Measurements from ENCODE around the gene IRF8.
"Not testable (repeated sequence)": the region's sequence is repeated elsewhere in the genome, so short reads cannot be mapped to it uniquely, and the experiment has no call there.

Gene IRF8

GRCh38 chr16:85936816-85937215 lies 37.9 kb downstream of the IRF8 start:
- DNase-seq = no peak

GRCh38 chr16:85940214-85940613 lies 41.3 kb downstream of the IRF8 start:
- no peak for DNase-seq

DNA sequence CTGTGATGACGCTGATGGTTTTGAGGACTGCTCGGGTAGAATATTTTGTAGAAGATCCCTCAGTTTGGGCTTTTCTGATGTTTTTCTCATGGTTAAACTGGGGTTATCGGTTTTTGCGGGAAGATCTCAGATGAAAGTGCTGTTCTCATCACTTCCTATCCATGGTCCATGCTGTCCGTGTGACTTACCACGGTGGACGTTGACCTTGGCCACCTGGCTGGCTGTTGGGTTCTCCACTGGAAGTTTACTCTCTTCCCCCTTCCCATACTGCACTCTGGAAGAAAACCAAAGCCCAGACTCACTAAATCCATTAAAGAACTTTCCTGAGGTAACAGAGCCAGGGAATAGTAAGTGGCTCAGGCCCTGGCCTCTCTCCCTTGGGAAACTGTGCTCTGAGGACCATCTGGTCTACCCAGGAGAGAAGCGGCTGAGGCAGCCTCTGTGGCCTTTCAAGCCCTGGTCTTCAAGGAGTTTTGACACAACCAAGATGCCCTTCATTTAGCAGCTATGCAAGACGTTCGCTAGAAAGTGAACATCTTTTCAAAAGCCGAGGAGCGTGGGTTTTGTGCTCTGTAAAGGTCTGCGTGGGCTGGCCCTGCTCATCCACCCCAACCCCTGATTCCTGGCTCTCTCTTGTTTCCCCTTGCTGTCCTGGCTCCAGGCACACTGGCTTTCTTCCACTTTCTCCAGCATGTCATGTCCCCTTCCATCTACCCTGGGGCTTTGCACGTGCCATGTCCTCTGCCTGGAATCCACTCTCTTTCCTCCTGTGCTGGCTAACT lies 43.1 kb downstream of the IRF8 start:
- DNase-seq = no peak

DNA sequence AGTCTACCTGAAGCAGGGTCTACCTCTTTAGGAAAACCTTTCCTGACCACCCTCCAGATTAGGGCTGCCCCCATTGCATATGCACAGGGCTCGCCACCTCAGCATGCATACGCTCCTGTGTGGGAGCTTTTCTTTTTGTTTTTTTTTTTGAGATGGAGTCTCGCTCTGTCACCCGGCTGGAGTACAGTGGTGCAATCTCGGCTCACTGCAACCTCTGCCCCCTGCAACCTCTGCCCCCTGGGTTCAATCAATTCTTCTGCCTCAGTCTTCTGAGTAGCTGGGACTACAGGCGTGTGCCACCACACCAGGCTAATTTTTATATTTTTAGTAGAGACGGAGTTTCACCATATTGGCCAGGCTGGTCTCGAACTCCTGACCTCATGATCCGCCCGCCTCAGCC lies 43.7 kb downstream of the IRF8 start:
- not testable (repeated sequence) for DNase-seq

- DNase-seq = no peak
These were observed 44.7 kb downstream of the IRF8 start for GRCh38 chr16:85943711-85944110.

GRCh38 chr16:85944572-85945423 lies 45.8 kb downstream of the IRF8 start:
- DNase-seq = no peak

DNA sequence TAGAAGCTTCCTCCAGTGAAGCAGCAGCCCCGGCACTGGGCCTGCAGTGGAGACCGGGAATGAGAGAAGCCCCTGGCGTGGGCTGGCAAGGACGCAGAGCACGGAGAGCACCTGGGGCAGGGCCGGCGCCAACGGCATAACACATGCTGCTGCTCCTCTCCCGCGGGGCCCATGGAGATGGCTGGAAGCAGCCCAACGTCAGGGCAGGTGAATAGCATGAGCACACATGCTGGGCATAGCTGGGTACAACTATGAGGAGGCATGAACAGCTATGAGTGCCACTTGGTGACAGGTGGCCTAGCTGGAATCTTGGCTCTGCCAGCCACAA lies 46.4 kb downstream of the IRF8 start:
- DNase-seq = no peak

DNA sequence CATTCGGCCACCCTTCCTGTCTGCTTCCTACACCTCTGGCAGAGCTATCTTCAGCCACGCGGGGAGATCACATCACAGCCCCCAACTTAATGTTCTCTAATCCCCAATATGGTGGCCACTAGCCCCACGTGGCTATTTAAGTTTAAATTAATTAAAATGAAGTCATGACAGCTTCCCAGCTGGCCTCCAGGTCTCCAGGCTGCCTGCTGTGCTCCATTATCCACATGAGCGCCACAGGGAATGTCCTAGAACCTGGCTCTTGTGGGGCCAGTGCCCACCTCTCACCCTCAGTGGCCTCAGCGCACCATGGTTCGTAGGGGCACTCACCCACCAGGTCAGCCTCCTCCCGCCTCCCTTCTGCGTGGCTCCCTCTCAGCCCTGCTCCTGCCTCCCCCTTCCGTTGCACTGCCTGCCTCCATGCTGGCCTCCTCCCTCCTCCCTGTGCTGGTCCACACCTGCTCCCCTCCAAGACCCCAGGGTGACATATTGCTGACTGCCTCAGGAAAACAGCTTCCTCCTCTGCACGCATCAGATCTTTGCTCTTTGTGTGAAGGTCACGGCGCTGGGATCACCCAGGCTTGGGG lies 47.7 kb downstream of the IRF8 start:
- no peak for DNase-seq

DNA sequence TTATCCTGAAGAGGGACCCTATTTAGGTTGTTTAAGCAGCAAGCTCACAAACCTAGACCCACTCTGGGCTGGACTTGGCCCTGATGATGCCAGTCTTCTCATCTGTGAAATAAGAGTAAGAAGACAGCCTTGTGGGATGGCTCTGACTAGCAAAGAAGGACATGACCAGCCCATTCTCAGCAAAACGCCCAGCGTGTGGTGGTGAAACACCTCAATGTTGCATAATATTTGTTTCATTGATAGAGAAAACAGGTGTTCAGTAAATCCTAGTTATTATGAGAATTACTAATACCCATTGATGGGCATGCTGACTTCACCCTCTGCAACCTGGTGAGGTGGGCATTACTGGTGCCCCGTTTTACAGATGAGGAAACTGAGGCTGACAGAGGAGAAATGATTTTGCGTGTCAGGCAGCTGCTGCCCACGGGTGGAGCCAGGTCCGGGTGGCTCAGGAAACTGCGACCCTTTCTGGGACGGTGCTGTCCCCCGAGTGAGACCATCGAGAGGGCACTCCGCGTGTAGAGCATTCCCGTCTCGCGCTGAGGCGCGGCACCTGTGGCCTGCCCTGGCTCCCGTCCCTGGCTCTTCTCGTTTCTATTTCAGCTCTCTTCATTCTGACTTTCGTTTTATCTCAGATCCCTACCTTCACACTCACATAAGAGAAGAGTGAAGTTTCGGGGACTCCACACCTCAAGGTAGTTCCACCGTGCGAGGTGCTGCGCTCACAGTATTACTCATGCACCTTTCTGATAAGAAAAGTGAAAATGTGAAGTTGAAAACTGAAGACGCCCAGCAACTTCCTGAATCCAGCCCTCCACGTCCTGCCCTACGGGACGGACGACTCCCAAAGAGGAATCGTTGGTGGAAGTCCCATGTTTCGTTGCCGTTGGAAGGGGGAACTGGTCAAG lies 48.5 kb downstream of the IRF8 start:
- no peak for DNase-seq

GRCh38 chr16:85948138-85948509 lies 49.2 kb downstream of the IRF8 start:
- no peak for DNase-seq

- DNase-seq = no peak
These were observed 49.8 kb downstream of the IRF8 start for GRCh38 chr16:85948616-85949265.

DNA sequence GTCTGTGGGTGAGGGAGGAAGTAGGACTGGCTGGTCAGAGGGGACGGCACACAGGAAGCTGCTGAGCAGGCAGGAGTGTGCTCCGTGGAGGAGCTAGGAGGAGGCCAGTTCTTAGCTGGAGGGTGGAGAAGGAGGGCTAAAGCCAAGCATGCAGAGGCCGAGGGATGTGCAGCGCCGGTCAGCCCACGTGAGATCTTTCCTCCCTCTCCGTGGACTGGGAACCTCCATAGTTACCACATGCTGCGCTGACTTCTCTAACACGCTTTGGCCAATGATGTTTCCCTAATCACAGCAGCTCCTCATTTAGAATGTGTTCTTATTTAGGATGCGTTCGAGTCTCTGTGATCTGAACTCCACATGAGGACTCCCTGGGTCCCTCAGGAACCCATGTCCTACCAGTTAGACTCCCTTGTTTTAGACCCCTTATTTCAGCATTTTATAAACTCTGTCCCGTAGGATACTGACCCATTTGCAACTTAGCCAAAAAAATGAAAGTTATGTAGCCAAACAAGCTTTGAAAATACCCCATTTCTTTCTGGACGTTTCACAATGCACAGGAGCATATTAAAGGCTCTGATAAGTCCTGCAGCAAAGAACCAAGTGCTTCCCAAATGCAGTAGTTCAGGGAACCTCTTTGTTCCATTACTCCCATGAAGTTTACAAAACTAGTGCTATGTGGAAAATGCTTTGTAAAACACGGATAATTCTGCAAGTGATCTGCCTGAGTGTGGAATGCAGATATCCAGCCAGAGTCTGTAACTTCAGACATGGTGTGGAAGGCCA lies 51.4 kb downstream of the IRF8 start:
- no peak for DNase-seq

- no peak for DNase-seq
These were observed 53.2 kb downstream of the IRF8 start for GRCh38 chr16:85952197-85952596.

GRCh38 chr16:85952811-85953210 lies 53.8 kb downstream of the IRF8 start:
- DNase-seq = no peak

DNA sequence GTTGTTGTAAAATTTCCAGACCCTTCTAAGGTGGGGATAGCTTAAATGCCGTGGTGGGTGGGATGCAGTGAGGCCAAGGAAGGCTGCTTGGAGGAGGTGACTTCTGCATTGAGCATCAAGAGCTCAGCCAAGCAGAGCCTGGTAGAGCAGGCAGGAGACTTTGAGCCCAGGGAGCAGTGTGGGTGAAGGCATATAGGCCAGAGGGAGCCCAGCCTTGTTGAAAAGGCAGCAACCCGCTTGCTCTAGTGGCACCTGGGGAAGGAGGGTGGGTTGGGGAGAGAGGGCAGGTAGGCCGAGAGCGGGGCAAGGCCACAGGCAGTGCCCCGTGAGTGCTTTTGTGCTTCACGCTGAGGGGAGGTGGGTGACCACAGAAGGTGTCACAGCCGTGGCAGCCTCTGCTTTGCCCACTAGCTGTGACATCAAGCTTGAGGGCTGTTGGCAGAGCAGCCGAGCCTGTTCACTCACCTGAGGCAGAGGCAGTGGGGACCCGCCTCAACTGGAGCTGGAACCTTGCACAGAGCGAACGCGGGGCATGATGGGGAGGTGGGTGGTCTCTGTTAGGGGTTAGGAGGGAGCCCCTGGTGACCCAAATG lies 56.1 kb downstream of the IRF8 start:
- no peak for DNase-seq

DNA sequence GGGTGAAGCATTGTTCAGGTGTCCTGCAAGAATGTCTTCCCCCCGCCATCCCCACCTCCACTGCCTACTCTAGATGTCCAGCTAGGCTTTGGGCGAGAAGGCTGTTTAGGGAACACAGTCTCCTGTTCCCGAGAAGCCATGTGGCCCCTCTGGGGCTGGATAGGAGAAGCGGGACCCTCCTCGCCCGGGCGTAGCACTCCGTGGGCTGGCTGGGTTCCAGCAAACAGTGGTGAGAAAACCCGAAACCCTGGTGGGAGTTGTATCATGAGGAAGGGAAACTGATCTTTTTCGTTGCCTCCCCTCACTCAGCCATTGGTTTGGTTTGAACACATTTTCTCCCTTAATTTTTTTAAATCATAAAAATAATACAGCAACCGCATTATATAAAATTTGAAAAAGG lies 56.6 kb downstream of the IRF8 start:
- DNase-seq = no peak

DNA sequence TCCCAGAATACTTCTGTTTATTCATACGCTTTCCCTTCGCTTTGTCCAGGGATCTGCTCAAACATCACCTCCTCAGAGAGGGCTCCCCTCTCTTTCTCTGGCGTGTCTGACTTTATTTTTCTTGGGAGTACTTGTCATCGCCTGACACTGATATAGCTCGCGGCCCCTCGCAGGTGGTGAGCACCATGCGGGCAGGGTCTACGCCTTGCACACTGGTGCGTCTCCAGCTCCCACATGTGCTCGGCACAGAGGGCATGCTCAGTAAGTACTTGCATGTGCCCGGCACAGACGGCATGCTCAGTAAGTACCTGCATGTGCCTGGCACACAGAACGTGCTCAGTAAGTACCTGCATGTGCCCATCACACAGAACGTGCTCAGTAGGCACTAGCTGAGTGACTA lies 57.5 kb downstream of the IRF8 start:
- DNase-seq = no peak

- DNase-seq = no peak
These were observed 59.8 kb downstream of the IRF8 start for GRCh38 chr16:85958731-85959130.

GRCh38 chr16:85959686-85960085 lies 60.7 kb downstream of the IRF8 start:
- DNase-seq = no peak

GRCh38 chr16:85960486-85961046 lies 61.6 kb downstream of the IRF8 start:
- no peak for DNase-seq

Data from NCI-H226 (cell line).